Thyroid gland (tissue), 4 donors: Measurements from ENCODE around the gene RIC8B. TPM values are rescaled to one million over a fixed set of nuclear protein-coding genes. Genes with fewer than 3 reads are reported as not detected.
A peak's percentile ranks its signal among the peaks of the same experiment; 100 is the strongest.

ENCODE experiments used
- DNase-seq, 2 donors: peaks; one replicate each; pipeline ENCODE4 v3.0.0-alpha.2; 2019
- H3K27ac ChIP-seq, 3 donors: fragments of 200-600 bp; sonication (generic); 1 replicate in 2 of 3; 2 replicates in 1 of 3; pipeline ENCODE4 v1.5.1; 2016 to 2019; ENCODE audit warnings: mild to moderate bottlenecking in 1 of 3, moderate library complexity in 1 of 3
- H3K27me3 ChIP-seq: fragments of 200-600 bp; sonication (generic); one replicate; pipeline ENCODE4 v1.5.1; 2019
- H3K36me3 ChIP-seq, 2 donors: fragments of 200-600 bp; sonication (generic); one replicate each; pipeline ENCODE4 v1.5.1; 2016 to 2019
- H3K4me1 ChIP-seq, 2 donors: fragments of 200-600 bp; sonication (generic); one replicate each; pipeline ENCODE4 v1.5.1; 2017 to 2019
- H3K4me3 ChIP-seq, 3 donors: fragments of 200-600 bp; sonication (generic); replicated peaks in 1 of 3; 1 replicate in 2 of 3; 2 replicates in 1 of 3; pipeline ENCODE4 v1.5.1; 2016; ENCODE audit warnings: mild to moderate bottlenecking in 1 of 3
- H3K9me3 ChIP-seq: fragments of 200-600 bp; sonication (generic); one replicate; pipeline ENCODE4 v1.5.1; 2017
- POLR2A ChIP-seq, 2 donors: fragments of 450-650 bp; IDR thresholded peaks; one replicate each; pipeline ENCODE4 v1.6.1; 2017; ENCODE audit warnings: antibody characterized with exemption in 2 of 2, mild to moderate bottlenecking in 2 of 2, moderate library complexity in 1 of 2
- WGBS, 2 donors: methylation state at CpG; one replicate each; pipeline ENCODE4 v1.1.5; 2017; 5-methylcytosine and 5-hydroxymethylcytosine counted together
- intact Hi-C: fragments of 100-400 bp; cut with DNase I; formaldehyde crosslinking; loops from one replicate; pipeline ENCODE4 v1.15.1; 2023
- total RNA-seq, 4 donors: library from RNA; depleted of rRNA; stranded (reverse); fragments of >200 nt; gene quantifications; one replicate each; pipeline ENCODE4 v1.2.3, GENCODE V29; 2016
- TF ChIP-seq, protein P1 (sequence below), 6 experiments: fragments of 200-600 bp in 3 of 6; fragments of 450-650 bp in 3 of 6; sonication (generic) in 3 of 6; IDR thresholded peaks; one replicate each; pipeline ENCODE4 v1.5.1; 2016 to 2019; ENCODE audit warnings: antibody characterized with exemption in 6 of 6, mild to moderate bottlenecking in 2 of 6, inconsistent platforms in 1 of 6, moderate library complexity in 1 of 6

The RIC8B gene
- total RNA-seq, 4 donors from 2014 or later, result 32.5 to 49.8 (median 41.6) TPM

DNA sequence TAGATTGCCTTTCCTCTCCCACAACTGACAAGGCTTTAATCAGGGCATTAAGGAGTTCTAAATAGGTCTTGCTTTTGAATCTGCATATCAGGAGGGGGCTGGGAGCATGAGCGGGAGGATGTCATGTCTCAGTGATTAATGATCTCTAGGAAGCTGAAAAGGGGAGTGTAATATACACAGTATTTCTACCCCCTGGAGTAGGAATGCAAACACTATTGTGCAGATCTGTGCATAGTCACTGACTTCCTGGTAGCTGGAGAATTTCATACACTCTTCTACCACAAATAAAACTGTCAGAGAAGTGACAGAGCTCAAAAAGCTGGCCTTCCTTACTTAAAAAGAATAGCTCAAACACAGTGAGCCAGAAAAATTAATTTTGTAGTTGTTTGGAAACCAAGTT is 65.8 kb downstream of the RIC8B start:
- Histone ChIP-seq H3K4me3 (no peak overlapping the region), H3K4me1 (peaks cover 37 to 42% of the 10 kb centered on the region in 2 donors), H3K27ac (peak overlapping the region; percentile 42 to 84 (median 69)), H3K27me3 (no peaks in the 10 kb centered on the region), H3K9me3 (no peaks in the 10 kb centered on the region), H3K36me3 (no peaks in the 10 kb centered on the region)
- TF ChIP-seq, protein P1, sequence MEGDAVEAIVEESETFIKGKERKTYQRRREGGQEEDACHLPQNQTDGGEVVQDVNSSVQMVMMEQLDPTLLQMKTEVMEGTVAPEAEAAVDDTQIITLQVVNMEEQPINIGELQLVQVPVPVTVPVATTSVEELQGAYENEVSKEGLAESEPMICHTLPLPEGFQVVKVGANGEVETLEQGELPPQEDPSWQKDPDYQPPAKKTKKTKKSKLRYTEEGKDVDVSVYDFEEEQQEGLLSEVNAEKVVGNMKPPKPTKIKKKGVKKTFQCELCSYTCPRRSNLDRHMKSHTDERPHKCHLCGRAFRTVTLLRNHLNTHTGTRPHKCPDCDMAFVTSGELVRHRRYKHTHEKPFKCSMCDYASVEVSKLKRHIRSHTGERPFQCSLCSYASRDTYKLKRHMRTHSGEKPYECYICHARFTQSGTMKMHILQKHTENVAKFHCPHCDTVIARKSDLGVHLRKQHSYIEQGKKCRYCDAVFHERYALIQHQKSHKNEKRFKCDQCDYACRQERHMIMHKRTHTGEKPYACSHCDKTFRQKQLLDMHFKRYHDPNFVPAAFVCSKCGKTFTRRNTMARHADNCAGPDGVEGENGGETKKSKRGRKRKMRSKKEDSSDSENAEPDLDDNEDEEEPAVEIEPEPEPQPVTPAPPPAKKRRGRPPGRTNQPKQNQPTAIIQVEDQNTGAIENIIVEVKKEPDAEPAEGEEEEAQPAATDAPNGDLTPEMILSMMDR (IDR thresholded peaks at IDR 0.05), result no peak
- TF ChIP-seq POLR2A (IDR thresholded peaks at IDR 0.05), result no peak
- DNase-seq, result peak; percentile 43
- WGBS, 2 donors, result 15% methylated on average over 1 of the region's 1 CpG
- intact Hi-C loops, result no loop called here

DNA sequence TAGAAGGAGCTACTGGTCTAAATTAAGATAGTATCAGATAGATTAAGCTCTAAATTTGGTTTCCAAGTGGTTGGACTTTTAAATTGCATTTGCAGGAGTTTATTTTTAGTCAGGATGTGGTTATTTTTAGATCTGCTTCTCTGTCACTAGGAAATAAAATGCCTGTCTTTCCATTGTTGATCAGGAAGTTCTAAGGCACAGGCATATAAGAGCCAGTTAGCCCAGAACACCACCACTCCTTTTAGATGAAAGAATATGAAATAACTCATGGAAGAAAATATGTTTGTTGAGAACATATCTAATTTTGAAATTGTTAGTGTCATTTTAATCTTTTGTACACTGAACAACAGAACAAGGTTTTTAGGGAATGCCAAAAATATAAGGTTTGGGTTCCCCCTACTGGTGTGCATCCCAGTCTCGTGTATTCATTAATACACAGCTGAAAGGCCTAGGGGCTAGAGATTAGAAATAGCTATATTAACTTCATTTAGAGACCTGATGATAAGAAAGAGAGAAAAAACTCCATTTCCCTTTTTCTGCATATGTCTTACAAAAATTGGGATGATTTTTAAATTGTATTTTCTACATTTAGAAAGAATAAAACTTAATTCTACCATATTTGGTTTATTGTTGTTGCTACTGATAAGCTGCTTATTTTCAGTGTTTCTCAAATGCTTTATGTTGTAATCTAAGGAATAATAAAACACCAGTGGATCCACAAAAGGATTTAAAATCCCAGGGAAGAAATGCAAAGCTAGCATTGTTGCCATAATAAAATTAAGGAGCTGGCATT is 67.2 kb downstream of the RIC8B start:
- H3K27me3 ChIP-seq, result no peaks in the 10 kb centered on the region
- intact Hi-C loops, result no loop called here
- no peak overlapping the region for H3K4me3 ChIP-seq
- peaks cover 31 to 37% of the 10 kb centered on the region in 2 donors for H3K4me1 ChIP-seq
- peaks cover 0 to 3% of the 10 kb centered on the region in 2 donors for H3K36me3 ChIP-seq
- peak; percentile 48 to 53 for DNase-seq
- no peaks in the 10 kb centered on the region for H3K9me3 ChIP-seq
- 7 to 20% methylated on average over 1 of the region's 1 CpG for WGBS, 2 donors
- H3K27ac ChIP-seq, result peak overlapping the region; percentile 42 to 84 (median 69)
- TF ChIP-seq, protein P1 (IDR thresholded peaks at IDR 0.05), result peak in 4 of 6 experiments; percentile 56 to 81 (median 74)
- no peak for TF ChIP-seq POLR2A (IDR thresholded peaks at IDR 0.05)

DNA sequence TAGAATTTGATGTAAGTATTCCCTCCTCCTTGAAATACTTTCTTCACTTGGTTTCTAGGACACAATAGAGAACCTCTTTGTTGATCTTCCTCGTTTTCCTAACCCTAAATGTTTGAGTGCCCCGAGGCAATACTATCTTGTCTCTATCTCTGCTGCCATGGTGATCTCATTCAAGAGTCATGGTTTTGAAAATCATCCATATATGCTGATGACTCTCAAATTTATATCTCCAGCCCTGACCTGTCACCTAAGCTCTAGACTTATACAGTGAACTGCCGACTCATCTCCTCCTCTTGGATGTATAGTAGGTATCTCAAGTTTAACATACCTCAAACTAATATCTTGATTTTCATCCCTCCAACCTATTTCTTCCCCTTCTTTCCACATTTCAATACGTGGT is 71.4 kb downstream of the RIC8B start:
- intact Hi-C loops, result no loop called here
- Histone ChIP-seq H3K36me3 (peaks cover 0 to 3% of the 10 kb centered on the region in 2 donors), H3K27ac (no peak overlapping the region), H3K9me3 (no peaks in the 10 kb centered on the region), H3K27me3 (no peaks in the 10 kb centered on the region), H3K4me3 (no peak overlapping the region), H3K4me1 (peaks cover 15 to 17% of the 10 kb centered on the region in 2 donors)
- no peak for DNase-seq
- 88 to 90% methylated on average over 4 of the region's 4 CpGs for WGBS, 2 donors
- no peak for TF ChIP-seq POLR2A (IDR thresholded peaks at IDR 0.05)
- TF ChIP-seq, protein P1 (IDR thresholded peaks at IDR 0.05), result no peak

DNA sequence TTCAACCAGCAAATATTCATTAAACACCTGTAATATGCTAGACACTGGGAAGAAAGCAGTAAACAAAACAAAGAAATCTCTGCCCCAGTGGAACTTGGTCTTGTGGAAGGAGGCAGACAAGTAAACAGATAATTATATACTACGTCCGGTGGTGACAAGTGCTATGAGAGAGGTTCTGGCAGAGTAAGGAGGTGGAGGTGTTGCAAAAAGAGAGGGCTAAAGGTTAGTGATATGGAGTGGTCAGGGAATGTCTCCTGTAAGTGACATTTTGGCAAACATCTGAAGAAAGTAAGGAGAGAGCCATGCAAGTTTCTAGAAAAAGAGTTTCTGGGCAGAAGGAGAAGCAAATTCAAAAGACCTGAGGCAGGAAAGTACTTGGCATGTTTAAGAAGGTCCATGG is 73.4 kb downstream of the RIC8B start:
- H3K27ac ChIP-seq, result no peak overlapping the region
- no peaks in the 10 kb centered on the region for H3K9me3 ChIP-seq
- 90 to 93% methylated on average over 2 of the region's 2 CpGs for whole genome bisulfite sequencing, 2 donors
- H3K4me3 ChIP-seq, result no peak overlapping the region
- intact Hi-C loops, result no loop called here
- peaks cover 0 to 3% of the 10 kb centered on the region in 2 donors for H3K36me3 ChIP-seq
- no peaks in the 10 kb centered on the region for H3K4me1 ChIP-seq
- TF ChIP-seq, protein P1 (IDR thresholded peaks at IDR 0.05), result no peak
- no peak for TF ChIP-seq POLR2A (IDR thresholded peaks at IDR 0.05)
- DNase-seq, result no peak
- H3K27me3 ChIP-seq, result no peaks in the 10 kb centered on the region

DNA sequence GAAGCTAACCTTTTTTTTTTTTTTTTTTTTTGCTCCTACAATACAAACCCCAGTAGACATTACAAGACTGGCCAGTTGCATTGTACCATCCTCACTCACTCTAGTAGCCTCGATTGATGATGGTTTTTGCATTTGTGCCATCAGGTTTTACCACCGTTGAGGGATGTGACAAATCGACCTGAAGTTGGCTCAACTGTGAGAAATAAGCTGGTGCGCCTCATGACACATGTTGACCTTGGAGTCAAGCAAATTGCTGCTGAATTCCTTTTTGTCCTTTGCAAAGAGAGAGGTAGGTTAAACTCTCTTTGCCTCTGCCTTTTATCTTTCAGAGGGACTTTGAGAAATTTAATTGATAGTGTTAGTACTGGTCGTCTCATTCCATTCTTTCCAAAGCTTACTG is 76.8 kb downstream of the RIC8B start:
- H3K4me1 ChIP-seq, result no peaks in the 10 kb centered on the region
- H3K4me3 ChIP-seq, result no peak overlapping the region
- TF ChIP-seq, protein P1 (IDR thresholded peaks at IDR 0.05), result no peak
- no peak for TF ChIP-seq POLR2A (IDR thresholded peaks at IDR 0.05)
- H3K36me3 ChIP-seq, result no peaks in the 10 kb centered on the region
- no peaks in the 10 kb centered on the region for H3K9me3 ChIP-seq
- DNase-seq, result no peak
- intact Hi-C loops, result no loop called here
- 91 to 97% methylated on average over 5 of the region's 5 CpGs for WGBS, 2 donors
- no peak overlapping the region for H3K27ac ChIP-seq
- no peaks in the 10 kb centered on the region for H3K27me3 ChIP-seq
